GM19035 (cell line): ENCODE results near the gene GMIP.

Experiments used
- ATAC-seq: cut with Tn5 transposase; IDR thresholded peaks from one replicate; pipeline ENCODE4 v1.9.1; 2021; ENCODE audit not compliant: unreplicated experiment

The GMIP gene

DNA sequence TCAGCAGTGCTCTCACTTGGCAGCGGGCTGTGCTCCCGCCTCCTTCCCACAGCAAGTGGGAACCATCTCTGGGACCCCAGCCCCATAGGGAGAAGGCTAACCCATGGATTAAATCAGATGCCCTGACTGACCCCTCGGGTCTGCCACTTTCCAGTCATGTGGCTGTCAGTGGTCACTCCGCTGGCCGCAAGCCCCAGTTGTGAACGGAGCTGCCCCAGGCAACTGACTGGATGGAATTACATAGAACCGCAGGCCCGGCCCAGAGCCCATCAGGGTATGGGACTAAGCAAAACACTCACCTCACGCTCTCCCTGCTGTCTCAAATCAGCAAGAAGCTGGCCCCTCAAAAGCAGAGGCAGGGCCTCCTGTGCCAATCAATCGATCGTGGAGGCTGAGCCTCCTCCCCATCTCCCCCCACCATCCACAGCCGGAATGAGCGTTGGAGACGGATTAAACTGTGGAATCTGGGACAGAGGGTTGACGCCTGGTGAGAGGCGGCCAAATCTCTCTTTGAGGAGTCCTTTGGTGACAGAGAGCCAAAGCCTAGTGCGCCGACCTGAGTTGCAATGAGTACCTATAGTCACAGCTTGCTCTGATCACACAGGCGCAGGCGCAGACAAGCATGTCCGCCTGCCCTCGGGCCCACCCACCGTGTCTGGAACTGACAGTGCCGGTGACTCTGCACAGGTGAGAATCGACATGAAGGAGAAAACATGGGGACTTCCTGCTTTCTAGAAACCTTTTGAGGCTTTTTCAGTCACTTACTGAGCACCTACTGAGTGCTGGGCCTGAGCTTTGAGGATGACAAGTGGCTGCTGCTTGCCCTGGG, 63.7 kb downstream of the GMIP start:
- ATAC-seq, result no peak
